GM21717 (cell line): Measurements from ENCODE around the gene ZKSCAN5.
A peak's percentile ranks its signal among the peaks of the same experiment; 100 is the strongest.
"Not testable (repeated sequence)": the region's sequence is repeated elsewhere in the genome, so short reads cannot be mapped to it uniquely, and the experiment has no call there.

Experiments
- ATAC-seq: cut with Tn5 transposase; IDR thresholded peaks from one replicate; pipeline ENCODE4 v1.9.1; 2021; ENCODE audit warnings: mild to moderate bottlenecking, moderate library complexity; ENCODE audit not compliant: unreplicated experiment

ZKSCAN5 gene

DNA sequence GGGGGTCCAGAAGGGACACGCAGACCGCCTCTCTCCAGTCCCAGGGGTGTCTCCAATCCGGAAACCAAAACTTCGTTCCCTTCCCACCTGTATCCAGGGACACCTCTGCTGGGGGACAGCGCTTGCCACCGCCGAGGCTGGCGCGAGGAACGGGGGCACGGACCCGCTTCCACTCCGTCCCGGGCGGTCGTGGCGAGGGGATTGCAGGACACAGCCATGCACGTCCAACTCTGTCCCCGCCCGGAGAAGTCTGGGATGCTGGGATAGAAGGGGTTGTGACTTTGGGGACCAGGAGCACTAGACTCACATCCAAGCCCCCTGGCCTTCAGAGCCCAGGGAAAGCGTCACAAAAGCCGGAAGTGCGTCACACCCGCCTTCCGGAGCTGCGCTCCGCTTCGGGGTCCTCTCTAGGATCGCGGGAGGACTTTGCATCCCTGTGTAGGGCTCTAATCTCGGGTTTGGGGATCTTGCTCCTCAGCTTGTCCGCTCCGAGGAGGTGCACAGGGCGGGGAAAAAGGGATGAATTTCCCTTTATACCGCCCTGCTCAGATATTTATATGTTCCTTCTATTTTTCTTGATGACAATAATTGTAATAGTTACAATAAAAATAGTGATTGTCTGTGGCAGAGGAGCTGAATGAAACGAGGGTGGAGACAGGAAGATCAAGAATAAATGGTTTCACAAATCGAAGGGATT, 47.5 kb downstream of the ZKSCAN5 start, which contains the start of gene FAM200A:
Gene FAM200A (minus strand): TSS at position 348 of the 697 bp plus-strand sequence. CDS start 3,707 bp downstream, outside the sequence.
- ATAC-seq: peak; percentile 89

DNA sequence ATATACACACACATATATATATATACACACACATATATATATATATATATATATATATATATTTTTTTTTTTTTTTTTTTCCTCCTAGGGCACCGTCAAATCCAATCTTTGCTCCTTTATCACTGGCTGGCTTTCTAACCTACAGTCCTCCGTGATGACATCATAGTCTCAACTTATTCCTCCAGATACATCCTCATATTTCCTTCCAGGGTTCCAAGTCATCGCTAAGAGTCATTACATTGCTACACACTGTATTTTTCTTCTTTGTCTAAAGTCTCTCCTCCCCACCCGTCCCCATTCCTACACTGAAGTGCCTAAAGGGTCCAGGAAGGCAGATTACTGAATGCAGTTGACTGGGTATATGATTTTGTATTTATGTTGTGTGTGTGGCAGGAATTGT, 48.6 kb downstream of the ZKSCAN5 start:
- ATAC-seq: no peak

DNA sequence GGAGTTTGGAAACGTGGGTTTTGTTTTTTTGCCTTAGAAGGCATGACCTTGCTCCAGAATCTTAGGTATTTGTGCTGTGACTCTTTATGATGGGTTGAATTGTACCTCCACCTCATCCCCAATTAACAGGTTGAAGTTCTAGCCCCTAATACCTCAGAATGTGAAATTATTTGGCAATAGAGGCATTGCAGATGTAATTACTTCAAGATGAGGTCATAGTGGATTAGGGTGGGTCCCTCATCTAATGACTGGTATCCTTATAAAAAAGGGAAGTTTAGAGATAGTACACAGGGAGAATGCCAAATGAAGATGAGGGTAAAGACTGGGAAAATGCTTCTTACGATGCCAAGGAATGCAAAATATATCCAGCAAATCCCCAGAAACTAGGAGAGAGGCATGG, 50.5 kb downstream of the ZKSCAN5 start:
- no peak for ATAC-seq

DNA sequence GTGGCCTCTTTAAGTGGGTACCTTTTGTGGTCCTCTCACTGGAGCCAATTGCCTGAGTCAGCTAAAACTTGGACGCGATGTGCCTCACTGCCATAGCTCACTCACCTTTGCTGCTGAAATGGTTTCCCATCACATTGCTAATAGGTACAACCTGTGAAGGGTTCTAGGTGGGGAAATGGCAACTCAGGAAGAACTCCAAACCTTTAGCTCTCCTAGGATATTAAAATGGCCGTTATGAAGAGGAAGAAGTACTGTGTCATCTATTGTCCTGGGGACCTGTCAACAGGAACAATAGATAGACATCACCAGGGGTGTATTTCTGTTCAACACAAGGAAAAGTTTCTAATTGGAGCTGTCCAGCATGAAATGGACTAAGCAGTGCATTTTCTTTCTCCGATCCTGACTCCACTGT, 52.7 kb downstream of the ZKSCAN5 start:
- ATAC-seq: no peak

DNA sequence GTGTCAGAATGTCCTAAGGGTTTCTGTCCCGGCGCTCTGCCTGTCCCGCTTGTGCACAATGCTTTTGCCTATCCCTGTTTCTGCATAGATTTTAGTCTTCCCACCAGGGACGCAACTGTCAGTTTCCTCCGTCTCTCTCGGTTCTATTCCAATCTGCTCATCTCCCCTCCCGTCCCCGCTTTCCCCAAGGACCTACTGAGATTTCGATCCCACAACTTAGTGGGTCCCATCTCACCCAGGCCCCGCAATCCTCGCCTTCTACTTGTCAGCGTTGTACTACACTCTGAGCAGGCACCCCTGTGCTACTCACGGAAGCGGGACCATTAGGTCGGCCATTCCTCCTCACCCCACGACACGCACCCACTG, 53.5 kb downstream of the ZKSCAN5 start:
- peak; percentile 41 for ATAC-seq

DNA sequence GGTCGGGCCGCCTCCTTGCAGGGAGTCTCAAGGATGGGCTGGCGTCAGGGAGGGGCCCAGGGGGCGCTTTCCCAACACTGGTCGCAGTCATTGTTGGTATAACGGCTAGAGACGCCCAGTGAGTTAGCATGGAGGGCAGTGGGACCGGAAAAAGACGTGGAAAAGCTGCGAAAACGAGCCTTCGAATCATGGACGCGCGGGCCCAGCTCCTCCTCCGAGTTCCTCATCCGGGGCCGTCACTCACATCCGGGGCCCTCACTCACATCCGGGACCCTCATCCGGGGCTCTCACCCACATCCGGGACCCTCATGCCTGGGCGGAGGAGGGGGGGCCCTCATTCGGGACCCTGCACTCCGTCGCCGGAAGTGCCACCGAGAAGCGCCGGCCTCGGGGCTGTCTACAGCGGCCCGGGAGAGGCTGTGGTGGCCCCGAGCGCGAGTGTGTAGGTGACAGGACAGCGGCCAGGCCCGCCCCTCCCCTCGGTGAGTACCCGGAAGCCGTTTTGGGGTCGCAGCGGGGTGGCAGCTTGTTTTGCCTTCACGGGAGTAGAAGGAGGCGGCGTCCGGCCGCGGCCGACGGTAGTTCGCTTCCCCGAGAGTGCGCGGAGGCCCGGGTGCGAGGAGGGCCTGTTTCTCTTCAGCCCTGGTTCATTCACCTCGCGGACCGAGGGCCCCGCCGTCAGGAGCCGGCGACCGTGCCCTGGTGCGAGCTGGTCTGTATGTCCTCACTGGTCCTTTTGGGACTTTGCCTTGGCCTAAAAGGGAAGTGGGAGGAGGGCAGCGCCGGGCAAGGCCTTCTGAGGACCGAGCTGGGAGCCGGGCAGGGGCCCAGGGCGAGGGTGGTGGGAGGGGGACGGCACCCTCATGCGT, 54.1 kb downstream of the ZKSCAN5 start, which contains the start of gene ZNF655:
Gene ZNF655 (plus strand): TSS at position 337 of the 869 bp plus-strand sequence. CDS start 1,918 bp downstream, outside the sequence.
- peak; percentile 85 for ATAC-seq

DNA sequence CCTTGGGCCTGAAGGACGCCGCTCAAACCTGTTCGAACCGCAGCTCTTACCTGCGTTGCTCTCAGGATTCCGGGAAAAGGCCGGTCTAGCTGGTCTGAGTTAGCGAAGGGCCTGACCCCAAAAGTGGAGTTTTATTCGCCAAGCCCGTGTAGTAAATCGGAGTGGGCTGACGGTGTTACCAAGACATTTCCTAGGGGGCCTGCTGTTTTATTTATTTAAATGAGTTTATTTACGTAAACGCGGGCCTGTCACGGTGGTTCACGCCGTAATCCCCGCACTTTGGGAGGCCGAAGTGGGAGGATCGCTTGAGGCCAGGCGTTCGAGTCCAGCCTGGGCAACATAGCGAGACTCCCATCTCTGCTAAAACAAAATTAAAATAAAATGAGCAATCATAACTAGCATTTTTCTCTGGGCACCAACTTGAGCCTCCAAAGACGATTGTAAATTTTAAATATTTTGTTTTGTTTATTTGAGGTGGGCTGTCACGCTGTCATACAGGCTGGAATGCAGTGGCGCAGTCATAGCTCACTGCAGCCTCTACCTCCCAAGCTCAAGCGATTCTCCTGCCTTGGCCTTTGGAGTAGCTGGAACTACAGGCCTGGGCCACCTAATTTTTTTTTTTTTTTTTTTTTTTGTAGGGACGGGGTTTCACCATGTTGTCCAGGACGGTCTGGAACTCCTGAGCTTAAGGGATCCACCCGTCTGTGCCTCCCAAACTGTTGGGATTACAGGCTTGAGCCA, 54.9 kb downstream of the ZKSCAN5 start:
- no peak for ATAC-seq

DNA sequence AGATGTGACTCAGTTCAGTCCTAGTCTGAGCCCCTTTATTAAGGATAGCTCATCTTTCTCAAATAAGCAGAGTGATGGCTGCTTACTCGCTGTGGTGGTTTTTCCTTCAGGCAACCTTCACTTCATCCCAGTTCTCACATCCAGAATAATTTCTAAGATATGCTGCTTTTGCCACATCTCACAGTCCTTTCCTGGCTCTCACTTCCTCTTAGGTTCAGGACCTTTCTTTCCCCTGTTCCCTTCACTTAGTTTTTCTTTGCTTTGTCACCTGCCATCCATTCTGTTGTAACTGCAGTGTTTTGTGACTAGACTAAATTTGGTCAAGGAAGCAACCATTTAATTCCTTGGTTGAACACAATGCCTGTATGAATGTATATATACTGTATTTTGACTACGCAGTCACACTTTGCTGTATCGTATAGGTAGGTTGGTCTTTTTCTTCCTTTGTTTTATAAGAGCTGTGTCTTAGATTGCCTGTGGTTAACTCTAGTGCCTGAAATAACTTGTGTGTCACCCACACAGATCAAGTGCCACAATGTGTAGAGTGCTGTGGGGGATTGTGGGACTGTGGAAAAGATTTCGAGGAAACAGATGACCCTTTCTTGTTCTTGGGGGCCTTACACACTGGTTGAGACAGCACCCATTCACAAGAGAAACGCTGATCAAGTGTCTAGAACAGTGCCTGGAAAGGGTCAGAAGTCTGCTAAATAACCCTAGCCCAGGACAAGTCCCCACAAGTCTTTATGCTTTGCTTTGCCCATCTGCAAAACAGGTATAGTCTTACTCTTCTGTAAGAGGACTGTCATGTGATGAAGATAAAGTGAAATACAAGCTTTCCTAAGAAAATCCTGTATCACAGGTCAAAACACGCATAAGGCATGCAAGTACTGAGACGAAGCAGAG, 56.6 kb downstream of the ZKSCAN5 start:
- no peak for ATAC-seq

DNA sequence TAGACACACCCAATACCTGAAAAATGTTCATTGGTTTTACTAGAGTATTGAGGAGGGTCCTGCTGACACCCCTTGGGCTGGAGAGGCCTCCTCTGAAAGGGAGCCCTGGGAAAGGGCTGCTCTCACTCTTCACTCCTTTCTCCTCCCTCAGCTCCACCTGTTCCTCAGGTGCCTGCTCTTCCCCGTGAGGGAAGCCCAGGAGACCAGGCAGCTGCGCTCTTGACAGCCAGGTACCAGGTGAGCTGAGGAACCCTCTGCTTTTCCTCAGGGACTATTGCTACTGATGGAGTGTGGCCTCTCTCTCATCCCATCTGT, 57.2 kb downstream of the ZKSCAN5 start:
- ATAC-seq: no peak

DNA sequence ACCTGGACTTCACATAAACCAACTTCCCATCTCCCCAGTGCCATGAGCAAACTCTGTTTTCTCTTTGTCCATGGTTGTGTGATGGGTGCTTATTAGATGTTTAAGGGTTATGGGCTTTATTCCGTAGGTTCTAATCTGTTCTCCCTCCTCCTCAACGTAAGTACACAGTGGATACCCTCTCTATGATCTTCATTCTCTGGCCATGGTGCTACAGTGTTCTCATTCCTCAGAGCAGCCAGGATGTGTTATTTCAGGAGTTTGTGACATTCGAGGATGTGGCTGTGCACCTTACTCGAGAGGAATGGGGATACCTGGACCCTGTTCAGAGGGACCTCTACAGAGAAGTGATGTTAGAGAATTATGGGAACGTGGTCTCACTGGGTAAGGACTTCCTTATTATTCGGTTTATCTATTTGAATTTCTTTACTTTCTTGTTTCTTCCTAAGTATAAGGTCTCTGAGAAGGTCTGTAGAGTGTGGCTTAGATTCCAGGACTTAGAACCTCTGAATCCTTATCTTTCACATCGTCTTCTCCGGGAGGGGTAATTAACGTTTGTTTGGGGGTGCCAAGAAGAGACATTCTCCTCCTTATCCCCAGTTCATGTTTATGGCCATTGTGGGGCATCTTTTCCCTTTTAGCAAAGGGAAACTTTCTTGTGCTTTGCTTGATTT, 57.8 kb downstream of the ZKSCAN5 start:
- no peak for ATAC-seq

DNA sequence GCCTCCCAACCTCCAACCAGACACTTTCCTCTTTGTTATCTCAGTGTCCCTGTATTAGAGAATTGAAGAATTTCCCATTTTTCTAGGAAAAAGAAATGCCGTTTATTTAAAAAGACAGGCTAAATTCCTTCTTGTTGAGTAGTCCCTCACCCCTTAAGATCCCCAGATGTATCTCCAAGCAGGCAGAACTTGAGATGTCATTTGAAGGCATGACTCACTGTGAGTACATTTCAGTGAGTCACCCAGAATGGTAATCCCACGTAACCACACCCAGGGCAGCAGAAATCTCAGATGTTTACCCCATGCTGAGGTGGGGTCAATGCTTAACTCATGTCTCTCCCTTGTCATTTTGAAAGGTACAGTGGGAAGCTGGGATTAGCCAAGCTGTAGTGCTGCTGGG, 58.4 kb downstream of the ZKSCAN5 start:
- no peak for ATAC-seq

DNA sequence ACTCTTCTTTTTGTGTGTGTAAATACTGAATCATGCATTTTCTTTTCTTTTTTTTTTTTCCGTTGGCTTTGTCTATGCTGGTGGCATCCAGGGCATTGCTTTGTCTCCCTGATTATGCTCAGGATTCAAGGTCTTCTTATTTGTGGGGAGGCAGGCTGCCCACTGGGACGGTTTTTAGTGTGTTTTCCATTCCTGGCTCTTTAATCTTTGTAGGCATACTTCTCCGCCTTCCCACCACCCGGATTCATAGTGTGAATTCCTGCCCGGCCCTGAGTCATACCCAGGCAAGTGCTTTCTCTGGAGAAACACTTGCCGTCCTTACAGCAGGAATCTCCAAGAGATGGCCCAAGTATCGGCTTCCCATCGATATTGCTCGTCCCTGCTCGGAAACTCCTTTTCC, 59.2 kb downstream of the ZKSCAN5 start:
- no peak for ATAC-seq

DNA sequence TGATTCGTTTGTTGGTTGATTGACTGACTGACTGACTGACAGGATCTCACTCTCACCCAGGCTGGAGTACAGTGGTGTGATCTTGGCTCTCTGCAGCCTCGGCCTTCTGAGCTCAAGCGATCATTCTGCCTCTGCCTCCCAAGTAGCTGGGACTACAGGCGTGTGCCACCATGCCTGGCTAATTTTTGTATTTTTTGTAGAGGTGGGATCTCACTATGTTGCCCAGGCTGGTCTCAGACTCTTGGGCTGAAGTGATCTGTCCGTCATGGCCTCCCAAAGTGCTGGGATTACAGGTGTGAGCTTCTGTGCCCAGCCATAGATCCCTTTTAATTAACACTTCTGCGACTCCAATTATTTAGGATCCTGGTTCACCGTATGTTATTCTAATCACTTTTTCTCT, 64.3 kb downstream of the ZKSCAN5 start:
- not testable (repeated sequence) for ATAC-seq

DNA sequence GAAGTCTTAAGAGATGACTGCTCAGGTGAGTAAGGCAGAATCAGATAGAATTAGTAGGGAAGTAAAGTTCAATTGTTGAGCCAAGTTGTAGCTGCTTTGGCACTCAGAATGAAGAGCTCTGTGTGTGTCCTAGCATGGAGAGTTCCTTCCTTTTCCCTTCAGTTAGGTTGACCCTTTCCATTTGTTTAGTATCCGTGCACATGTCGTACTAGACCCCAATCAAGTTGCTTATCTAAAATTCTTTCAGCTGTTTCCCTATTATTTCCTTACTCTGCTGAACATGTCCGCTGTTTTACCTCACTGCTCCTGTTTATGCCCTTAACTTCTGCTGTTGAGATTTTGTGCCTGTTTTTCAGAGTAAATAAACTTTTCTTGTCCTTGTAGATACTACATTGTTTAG, 67.3 kb downstream of the ZKSCAN5 start:
- no peak for ATAC-seq

DNA sequence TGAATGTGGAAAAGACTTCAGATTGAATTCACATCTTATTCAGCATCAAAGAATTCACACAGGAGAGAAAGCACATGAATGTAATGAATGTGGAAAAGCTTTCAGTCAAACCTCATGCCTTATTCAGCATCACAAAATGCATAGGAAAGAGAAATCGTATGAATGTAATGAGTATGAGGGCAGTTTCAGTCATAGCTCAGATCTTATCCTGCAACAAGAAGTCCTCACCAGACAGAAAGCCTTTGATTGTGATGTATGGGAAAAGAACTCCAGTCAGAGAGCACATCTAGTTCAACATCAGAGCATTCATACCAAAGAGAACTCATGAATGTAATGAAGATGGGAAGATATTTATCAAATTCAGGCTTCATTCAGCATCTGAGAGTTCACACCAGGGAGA, 68.8 kb downstream of the ZKSCAN5 start:
- no peak for ATAC-seq

DNA sequence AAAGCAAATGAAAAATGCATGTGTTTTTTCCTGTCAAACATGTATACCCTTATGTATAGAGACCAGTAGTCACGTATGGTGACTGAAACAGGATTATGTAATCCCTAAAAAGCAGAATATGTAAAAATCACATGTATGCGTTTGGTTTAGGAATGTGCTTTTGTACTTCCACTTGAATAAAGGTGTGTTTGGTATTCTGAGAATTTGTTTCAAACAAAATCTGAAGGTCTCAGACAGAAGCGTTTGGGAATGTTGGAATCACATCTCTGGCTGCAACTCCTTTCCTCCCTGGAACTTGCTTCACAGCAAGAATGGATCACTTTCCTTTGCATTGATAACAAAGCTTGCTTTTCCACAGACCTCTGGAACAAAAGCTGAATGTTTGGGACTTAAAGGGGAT, 71.8 kb downstream of the ZKSCAN5 start:
- ATAC-seq: no peak

DNA sequence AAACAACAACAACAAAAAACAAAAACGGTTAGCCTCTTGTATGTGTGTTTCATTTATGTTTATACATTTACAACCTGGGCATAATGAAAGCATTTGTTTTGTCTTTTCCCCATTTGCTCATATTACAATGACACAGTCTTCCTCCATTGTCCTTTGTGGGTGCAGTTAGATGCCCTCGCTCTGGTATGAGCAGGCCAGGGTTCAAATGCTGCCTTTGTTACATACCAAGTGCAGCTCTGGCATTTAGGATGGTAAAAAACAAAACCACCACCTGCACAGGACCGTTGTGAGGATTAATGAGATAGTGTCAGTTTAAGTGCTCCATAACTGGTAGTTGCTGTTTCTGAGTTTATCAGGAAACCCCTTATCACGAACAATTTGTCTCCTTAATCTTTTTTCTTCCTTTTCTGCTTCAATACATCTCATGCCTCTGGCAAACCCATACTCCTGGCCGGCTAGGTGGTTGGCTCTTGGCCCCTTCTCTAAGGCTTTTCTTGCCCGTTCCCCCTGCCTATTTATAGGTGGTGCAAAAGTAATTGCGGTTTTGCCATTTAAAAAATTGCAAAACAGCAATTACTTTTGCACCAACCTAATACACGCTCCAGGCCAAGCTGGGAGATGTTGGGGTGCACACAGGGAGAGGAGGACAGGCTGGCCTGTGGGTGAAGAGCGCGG, 75.0 kb downstream of the ZKSCAN5 start:
- ATAC-seq: no peak

DNA sequence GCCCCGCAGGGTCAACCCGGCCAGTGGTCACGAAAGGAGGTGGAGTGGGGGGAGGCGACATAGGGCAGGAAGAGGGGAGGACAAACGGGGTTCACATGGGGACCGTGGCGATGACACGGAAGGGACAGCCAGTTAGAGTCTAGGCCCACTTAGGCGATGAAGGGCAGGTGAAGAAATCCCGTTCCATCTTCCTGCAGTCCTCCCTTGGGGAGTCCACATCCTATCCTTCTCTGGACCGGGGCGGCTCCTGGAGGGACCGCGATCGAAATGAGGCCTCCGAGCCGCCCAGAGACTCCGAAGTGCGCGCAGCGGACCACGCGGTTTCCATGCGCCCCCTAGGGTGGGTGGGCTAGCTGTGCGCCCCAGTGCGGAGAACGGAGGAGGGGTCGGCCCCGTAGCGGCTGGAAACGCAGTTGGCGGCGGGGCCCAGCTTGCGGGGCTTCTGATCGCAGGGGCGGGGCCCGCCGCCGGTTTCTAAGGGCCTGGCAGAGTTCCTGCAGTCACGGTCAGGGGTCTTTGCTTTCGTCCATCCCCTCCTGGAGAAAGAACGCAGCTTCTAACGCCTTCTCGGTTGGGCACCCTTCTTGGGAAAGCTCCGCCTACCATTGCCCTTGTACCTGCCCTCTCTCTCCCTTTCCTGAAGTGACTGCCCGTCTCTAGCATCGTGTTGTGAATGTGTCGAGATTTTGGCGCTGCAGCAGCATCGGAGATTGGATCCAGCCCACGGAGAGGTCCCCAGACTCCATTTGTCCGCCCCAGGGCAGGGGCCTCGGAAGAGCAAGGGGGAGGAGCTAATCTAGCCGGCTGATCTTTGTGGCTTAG, 75.7 kb downstream of the ZKSCAN5 start:
- no peak for ATAC-seq
